ENCODE measurements around the gene HS6ST1.

- TF ChIP-seq CTCF (IDR thresholded peaks at IDR 0.05) (no peak), POLR2A (IDR thresholded peaks at IDR 0.05) (no peak)
Measured at GRCh38 chr2:128271911-128272600, 46.6 kb downstream of the HS6ST1 start.
